Smooth muscle cell (in vitro differentiated cells): ENCODE data around the gene CPT1C. TPM values are rescaled to one million over a fixed set of nuclear protein-coding genes. Genes with fewer than 3 reads are reported as not detected.

Source experiments
- DNase-seq: peaks from one replicate; lab custom pipeline; 2025; ENCODE audit not compliant: unreplicated experiment; lab: John Stamatoyannopoulos, UW
- H2AFZ ChIP-seq: fragments of 200-600 bp; sonication (generic); 2 replicates; pipeline ENCODE4 v1.6.0; 2016; ENCODE audit warnings: antibody characterized with exemption, low read depth, mild to moderate bottlenecking
- H3F3A ChIP-seq: fragments of 200-600 bp; sonication (generic); 2 replicates; pipeline ENCODE4 v1.6.0; 2017; ENCODE audit warnings: antibody characterized with exemption, low read depth
- H3K27ac ChIP-seq: fragments of 200-600 bp; sonication (generic); 2 replicates; pipeline ENCODE4 v1.5.1; 2016; ENCODE audit warnings: low read depth, mild to moderate bottlenecking
- H3K27me3 ChIP-seq: fragments of 200-600 bp; sonication (generic); 2 replicates; pipeline ENCODE4 v1.6.1; 2016; ENCODE audit warnings: low read depth, mild to moderate bottlenecking
- H3K36me3 ChIP-seq: fragments of 200-600 bp; sonication (generic); 2 replicates; pipeline ENCODE4 v1.5.1; 2016; ENCODE audit warnings: low read depth
- H3K4me1 ChIP-seq: fragments of 200-600 bp; sonication (generic); 2 replicates; pipeline ENCODE4 v1.5.1; 2016; ENCODE audit warnings: low read depth
- H3K4me2 ChIP-seq: fragments of 200-600 bp; sonication (generic); 2 replicates; pipeline ENCODE4 v1.6.0; 2016; ENCODE audit warnings: mild to moderate bottlenecking
- H3K4me3 ChIP-seq: fragments of 200-600 bp; sonication (generic); 2 replicates; pipeline ENCODE4 v1.5.1; 2016; ENCODE audit warnings: mild to moderate bottlenecking
- H3K79me2 ChIP-seq: fragments of 200-600 bp; sonication (generic); 2 replicates; pipeline ENCODE4 v1.6.0; 2016; ENCODE audit warnings: low read depth, mild to moderate bottlenecking
- H3K9ac ChIP-seq: fragments of 200-600 bp; sonication (generic); 2 replicates; pipeline ENCODE4 v1.6.0; 2016; ENCODE audit warnings: low read depth
- H3K9me3 ChIP-seq: fragments of 200-600 bp; sonication (generic); replicated peaks from 2 replicates; pipeline ENCODE4 v1.5.1; 2016; ENCODE audit warnings: low read depth
- H4K20me1 ChIP-seq: fragments of 200-600 bp; sonication (generic); 2 replicates; pipeline ENCODE4 v1.6.0; 2016; ENCODE audit warnings: low read depth
- WGBS: methylation state at CpG from one replicate; pipeline ENCODE4 v1.1.7; 2016; ENCODE audit warnings: low lambda C conversion rate; 5-methylcytosine and 5-hydroxymethylcytosine counted together
- polyA plus RNA-seq: library from polyadenylated mRNA; unstranded; fragments of >200 nt; fragmentation: Nextera tagmentation; extraction: Ambion mirVana; gene quantifications from 2 replicates; pipeline ENCODE4 v1.2.1, GENCODE V29; 2016
- total RNA-seq: library from RNA; depleted of rRNA; stranded (reverse); fragments of >200 nt; gene quantifications from 2 replicates; pipeline ENCODE4 v1.2.3, GENCODE V29; 2014
- TF ChIP-seq, protein P1 (sequence below): fragments of 200-600 bp; sonication (generic); IDR thresholded peaks from 2 replicates; pipeline ENCODE4 v1.5.1; 2017; ENCODE audit warnings: borderline replicate concordance, mild to moderate bottlenecking, antibody characterized with exemption; ENCODE audit not compliant: insufficient read depth, poor library complexity, severe bottlenecking

CPT1C gene
- total and polyA plus RNA-seq, 2 experiments from 2014 or later: 19.7 to 20.0 TPM

DNA sequence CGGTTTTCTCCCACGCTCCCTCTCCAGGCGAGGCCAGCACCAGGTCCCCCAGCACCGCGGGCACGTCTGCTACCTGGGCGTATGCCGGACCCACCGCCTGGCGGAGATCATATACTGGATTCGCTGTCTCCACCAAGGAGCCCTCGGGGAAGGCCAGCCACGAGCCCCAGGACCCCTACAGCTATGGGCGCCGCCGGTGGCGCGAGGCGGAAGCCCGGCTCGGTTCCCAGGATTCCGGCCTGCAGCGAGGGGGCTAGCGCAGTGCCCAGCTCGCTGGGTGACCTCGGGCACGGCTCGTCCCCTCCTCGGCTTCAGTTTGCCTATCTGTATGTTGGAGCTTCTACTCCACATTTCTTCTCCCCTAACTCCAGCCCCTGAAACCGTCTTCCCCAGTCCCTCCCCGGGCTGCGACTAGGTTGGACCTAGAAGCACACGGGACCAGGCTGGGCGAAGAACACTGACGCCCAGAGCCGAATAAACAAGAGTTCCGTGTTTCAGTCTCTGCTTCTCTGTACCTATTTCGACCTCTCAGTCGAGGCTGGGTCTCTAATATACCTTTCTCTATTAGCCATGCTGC lies 749 bp upstream of the CPT1C start:
- Histone ChIP-seq H3K27me3 (no peaks in the 10 kb centered on the region), H3F3A (no peaks in the 10 kb centered on the region), H3K9me3 (no peaks in the 10 kb centered on the region), H3K36me3 (no peaks in the 10 kb centered on the region), H4K20me1 (peaks cover 19% of the 10 kb centered on the region), H3K9ac (peak overlapping the region; percentile 10), H3K27ac (no peak overlapping the region), H3K4me1 (no peaks in the 10 kb centered on the region), H3K79me2 (no peaks in the 10 kb centered on the region), H3K4me3 (peak overlapping the region; percentile 55), H3K4me2 (peak overlapping the region; percentile 92), H2AFZ (peak overlapping the region; percentile 52)
- WGBS: 11% methylated on average over 39 of the region's 39 CpGs
- no peak for DNase-seq
- TF ChIP-seq, protein P1, sequence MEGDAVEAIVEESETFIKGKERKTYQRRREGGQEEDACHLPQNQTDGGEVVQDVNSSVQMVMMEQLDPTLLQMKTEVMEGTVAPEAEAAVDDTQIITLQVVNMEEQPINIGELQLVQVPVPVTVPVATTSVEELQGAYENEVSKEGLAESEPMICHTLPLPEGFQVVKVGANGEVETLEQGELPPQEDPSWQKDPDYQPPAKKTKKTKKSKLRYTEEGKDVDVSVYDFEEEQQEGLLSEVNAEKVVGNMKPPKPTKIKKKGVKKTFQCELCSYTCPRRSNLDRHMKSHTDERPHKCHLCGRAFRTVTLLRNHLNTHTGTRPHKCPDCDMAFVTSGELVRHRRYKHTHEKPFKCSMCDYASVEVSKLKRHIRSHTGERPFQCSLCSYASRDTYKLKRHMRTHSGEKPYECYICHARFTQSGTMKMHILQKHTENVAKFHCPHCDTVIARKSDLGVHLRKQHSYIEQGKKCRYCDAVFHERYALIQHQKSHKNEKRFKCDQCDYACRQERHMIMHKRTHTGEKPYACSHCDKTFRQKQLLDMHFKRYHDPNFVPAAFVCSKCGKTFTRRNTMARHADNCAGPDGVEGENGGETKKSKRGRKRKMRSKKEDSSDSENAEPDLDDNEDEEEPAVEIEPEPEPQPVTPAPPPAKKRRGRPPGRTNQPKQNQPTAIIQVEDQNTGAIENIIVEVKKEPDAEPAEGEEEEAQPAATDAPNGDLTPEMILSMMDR: no peak

DNA sequence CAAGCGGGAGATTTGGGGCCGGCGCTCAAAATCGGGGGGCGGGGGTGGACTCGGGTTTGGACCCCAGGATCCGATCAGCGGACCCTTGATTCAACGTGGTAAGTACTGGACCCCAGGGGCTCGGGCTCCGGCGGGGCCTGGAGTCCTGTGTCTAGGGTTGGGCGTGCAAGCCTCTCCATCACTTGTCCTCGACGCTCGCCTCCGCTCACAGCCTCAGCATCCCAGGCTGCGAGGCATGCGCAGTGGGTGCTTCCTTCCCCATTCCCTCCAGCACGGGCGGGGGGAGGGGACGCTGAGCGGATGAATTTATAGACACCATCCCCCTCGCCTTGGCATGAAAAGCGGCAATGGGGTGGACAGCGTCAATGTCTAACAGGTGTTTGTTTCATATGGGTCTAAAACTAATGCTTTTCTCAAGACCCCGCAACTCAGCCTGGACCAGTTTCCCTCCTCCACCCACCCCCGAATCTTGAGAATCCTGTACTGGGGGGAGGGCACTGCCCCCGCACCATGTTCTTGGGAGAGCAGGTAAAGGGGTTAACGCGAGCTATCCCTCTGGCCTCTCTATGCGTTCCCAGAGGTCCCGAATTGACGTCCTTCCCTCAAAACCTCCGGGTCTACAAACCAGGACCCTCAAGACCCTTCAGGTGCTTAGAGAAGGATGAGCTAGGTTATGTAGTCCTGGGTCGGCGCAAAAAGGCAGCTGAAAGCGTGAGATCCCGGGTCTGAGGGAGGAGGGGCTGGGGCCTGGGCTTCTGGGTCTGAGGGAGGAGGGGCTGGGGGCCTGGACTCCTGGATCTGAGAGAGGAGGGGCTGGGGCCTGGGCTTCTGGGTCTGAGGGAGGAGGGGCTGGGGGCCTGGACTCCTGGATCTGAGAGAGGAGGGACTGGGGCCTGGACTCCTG lies 579 bp downstream of the CPT1C start:
- Histone ChIP-seq H3F3A (no peaks in the 10 kb centered on the region), H3K4me3 (peak overlapping the region; percentile 55), H3K79me2 (no peaks in the 10 kb centered on the region), H3K4me2 (peak overlapping the region; percentile 92), H4K20me1 (peaks cover 13% of the 10 kb centered on the region), H3K9ac (no peak overlapping the region), H3K27ac (no peak overlapping the region), H3K9me3 (no peaks in the 10 kb centered on the region), H3K36me3 (no peaks in the 10 kb centered on the region), H3K27me3 (no peaks in the 10 kb centered on the region), H3K4me1 (no peaks in the 10 kb centered on the region), H2AFZ (peak overlapping the region; percentile 45)
- WGBS: 11% methylated on average over 39 of the region's 39 CpGs
- peak; percentile 29 for DNase-seq
- TF ChIP-seq, protein P1: no peak

DNA sequence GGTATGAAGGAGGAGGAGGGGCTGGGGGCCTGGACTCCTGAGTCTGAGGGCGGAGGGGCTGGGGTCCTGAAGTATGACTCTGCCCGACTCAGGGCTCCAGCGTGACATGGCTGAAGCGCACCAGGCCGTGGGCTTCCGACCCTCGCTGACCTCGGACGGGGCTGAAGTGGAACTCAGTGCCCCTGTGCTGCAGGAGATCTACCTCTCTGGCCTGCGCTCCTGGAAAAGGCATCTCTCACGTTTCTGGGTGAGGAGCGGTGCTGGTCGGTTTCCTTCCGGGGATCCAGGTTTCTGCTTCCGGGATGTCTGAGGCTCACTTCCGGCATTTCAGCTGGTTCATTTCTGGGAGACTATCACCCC lies 1.2 kb downstream of the CPT1C start:
- Histone ChIP-seq H3K9me3 (no peaks in the 10 kb centered on the region), H4K20me1 (peaks cover 9% of the 10 kb centered on the region), H3K4me2 (no peak overlapping the region), H3K4me1 (no peaks in the 10 kb centered on the region), H3K36me3 (no peaks in the 10 kb centered on the region), H3K27me3 (no peaks in the 10 kb centered on the region), H3F3A (no peaks in the 10 kb centered on the region), H3K9ac (no peak overlapping the region), H3K27ac (no peak overlapping the region), H3K4me3 (no peak overlapping the region), H3K79me2 (no peaks in the 10 kb centered on the region), H2AFZ (no peak overlapping the region)
- WGBS: 89% methylated on average over 13 of the region's 16 CpGs
- TF ChIP-seq, protein P1: no peak
- no peak for DNase-seq
